ENCODE data around the gene TRIM38. TPM values are rescaled to one million over a fixed set of nuclear protein-coding genes. Genes with fewer than 3 reads are reported as not detected.

TRIM38 gene
- total and polyA plus RNA-seq, 2 of the 13 experiments (the other 11 are each of a cell fraction or from before 2014, with no cell fraction given): 2.5 to 3.1 TPM

- TF ChIP-seq, protein P1, sequence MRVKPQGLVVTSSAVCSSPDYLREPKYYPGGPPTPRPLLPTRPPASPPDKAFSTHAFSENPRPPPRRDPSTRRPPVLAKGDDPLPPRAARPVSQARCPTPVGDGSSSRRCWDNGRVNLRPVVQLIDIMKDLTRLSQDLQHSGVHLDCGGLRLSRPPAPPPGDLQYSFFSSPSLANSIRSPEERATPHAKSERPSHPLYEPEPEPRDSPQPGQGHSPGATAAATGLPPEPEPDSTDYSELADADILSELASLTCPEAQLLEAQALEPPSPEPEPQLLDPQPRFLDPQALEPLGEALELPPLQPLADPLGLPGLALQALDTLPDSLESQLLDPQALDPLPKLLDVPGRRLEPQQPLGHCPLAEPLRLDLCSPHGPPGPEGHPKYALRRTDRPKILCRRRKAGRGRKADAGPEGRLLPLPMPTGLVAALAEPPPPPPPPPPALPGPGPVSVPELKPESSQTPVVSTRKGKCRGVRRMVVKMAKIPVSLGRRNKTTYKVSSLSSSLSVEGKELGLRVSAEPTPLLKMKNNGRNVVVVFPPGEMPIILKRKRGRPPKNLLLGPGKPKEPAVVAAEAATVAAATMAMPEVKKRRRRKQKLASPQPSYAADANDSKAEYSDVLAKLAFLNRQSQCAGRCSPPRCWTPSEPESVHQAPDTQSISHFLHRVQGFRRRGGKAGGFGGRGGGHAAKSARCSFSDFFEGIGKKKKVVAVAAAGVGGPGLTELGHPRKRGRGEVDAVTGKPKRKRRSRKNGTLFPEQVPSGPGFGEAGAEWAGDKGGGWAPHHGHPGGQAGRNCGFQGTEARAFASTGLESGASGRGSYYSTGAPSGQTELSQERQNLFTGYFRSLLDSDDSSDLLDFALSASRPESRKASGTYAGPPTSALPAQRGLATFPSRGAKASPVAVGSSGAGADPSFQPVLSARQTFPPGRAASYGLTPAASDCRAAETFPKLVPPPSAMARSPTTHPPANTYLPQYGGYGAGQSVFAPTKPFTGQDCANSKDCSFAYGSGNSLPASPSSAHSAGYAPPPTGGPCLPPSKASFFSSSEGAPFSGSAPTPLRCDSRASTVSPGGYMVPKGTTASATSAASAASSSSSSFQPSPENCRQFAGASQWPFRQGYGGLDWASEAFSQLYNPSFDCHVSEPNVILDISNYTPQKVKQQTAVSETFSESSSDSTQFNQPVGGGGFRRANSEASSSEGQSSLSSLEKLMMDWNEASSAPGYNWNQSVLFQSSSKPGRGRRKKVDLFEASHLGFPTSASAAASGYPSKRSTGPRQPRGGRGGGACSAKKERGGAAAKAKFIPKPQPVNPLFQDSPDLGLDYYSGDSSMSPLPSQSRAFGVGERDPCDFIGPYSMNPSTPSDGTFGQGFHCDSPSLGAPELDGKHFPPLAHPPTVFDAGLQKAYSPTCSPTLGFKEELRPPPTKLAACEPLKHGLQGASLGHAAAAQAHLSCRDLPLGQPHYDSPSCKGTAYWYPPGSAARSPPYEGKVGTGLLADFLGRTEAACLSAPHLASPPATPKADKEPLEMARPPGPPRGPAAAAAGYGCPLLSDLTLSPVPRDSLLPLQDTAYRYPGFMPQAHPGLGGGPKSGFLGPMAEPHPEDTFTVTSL (CRISPR knock-in tag; IDR thresholded peaks at IDR 0.05; ENCODE audit: borderline replicate concordance): no peak
- no peak for TF ChIP-seq LBX2 (CRISPR knock-in tag; IDR thresholded peaks at IDR 0.05; ENCODE audit: borderline replicate concordance)
- peak; percentile 96 for TF ChIP-seq CCDC6 (CRISPR knock-in tag; IDR thresholded peaks at IDR 0.05)
- TF ChIP-seq ZNF660 (CRISPR knock-in tag; IDR thresholded peaks at IDR 0.05; ENCODE audit: borderline replicate concordance, low read depth): no peak
- no peak for TF ChIP-seq JDP2 (CRISPR knock-in tag; IDR thresholded peaks at IDR 0.05; ENCODE audit: borderline replicate concordance)
- TF ChIP-seq RNF219 (CRISPR knock-in tag; IDR thresholded peaks at IDR 0.05): no peak
- TF ChIP-seq, protein P2, sequence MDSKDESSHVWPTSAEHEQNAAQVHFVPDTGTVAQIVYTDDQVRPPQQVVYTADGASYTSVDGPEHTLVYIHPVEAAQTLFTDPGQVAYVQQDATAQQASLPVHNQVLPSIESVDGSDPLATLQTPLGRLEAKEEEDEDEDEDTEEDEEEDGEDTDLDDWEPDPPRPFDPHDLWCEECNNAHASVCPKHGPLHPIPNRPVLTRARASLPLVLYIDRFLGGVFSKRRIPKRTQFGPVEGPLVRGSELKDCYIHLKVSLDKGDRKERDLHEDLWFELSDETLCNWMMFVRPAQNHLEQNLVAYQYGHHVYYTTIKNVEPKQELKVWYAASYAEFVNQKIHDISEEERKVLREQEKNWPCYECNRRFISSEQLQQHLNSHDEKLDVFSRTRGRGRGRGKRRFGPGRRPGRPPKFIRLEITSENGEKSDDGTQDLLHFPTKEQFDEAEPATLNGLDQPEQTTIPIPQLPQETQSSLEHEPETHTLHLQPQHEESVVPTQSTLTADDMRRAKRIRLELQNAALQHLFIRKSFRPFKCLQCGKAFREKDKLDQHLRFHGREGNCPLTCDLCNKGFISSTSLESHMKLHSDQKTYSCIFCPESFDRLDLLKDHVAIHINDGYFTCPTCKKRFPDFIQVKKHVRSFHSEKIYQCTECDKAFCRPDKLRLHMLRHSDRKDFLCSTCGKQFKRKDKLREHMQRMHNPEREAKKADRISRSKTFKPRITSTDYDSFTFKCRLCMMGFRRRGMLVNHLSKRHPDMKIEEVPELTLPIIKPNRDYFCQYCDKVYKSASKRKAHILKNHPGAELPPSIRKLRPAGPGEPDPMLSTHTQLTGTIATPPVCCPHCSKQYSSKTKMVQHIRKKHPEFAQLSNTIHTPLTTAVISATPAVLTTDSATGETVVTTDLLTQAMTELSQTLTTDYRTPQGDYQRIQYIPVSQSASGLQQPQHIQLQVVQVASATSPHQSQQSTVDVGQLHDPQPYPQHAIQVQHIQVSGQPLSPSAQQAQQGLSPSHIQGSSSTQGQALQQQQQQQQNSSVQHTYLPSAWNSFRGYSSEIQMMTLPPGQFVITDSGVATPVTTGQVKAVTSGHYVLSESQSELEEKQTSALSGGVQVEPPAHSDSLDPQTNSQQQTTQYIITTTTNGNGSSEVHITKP (CRISPR knock-in tag; IDR thresholded peaks at IDR 0.05; ENCODE audit: low read depth): no peak
- no peak for TF ChIP-seq FOXK2 (IDR thresholded peaks at IDR 0.05)
- no peak for TF ChIP-seq STAG1 (CRISPR knock-in tag; IDR thresholded peaks at IDR 0.05)
- peak; percentile 95 for TF ChIP-seq GZF1 (CRISPR knock-in tag; IDR thresholded peaks at IDR 0.05)
- TF ChIP-seq ZNF10 (CRISPR knock-in tag; IDR thresholded peaks at IDR 0.05; ENCODE audit: borderline replicate concordance, low read depth): no peak
- TF ChIP-seq TP53 (CRISPR knock-in tag; conservative IDR thresholded peaks at IDR 0.05): no peak
- no peak for TF ChIP-seq ZNF713 (CRISPR knock-in tag; IDR thresholded peaks at IDR 0.05)
- TF ChIP-seq U2AF1 (optimal IDR thresholded peaks at IDR 0.05; ENCODE audit: low read depth, low read length): peak; percentile 13
- no peak for TF ChIP-seq MAFF (IDR thresholded peaks at IDR 0.05; ENCODE audit: low read depth, low read length)
Observed at GRCh38 chr6:26033085-26033940, 70.7 kb downstream of the TRIM38 start (continued).
